ENCODE measurements around the gene STPG3. TPM values are rescaled to one million over a fixed set of nuclear protein-coding genes. Genes with fewer than 3 reads are reported as not detected.

Gene STPG3
- total and polyA plus RNA-seq, 2 of the 13 experiments (the other 11 are each of a cell fraction or from before 2014, with no cell fraction given), result not detected

DNA sequence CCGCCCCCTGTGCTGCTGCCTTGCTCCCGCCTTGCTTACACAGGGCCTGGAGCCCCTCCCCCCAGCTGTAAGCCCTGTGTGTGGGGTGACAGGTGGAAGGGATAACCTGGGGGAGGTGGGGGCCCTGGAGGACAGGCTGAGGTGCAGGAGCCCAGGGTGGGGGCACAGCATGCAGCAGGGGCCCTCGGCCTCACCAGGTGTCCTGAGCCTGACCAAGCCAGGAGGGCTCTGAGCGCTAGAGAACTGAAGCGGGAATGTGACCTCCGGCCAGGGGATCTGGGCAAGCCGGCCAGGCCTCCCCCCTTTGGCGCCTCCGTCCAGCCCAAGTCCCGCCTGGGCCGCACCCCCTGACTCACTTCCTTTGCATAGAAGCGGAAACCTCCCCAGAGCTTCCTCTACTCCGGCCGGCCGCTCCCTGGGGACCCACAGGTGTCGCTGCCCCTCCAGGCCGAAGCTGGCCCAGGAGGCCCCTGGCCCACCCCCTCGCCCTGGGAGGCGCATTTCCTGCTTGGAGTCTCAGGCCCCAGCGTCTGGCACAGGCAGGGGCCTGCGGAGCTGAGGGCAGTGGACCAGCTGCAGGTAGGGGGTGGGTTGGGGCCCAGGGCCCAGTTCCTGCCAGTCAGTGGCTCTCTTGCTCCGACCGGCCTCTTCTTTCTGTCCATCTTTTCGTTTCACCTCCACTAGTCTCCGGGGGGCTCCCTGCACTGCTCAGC is 26.4 kb downstream of the STPG3 start, which contains the start of gene TOR4A (continued):
- TF ChIP-seq ZNF12 (CRISPR knock-in tag; IDR thresholded peaks at IDR 0.05), result no peak
- TF ChIP-seq ZNF850 (CRISPR knock-in tag; conservative IDR thresholded peaks at IDR 0.05), result no peak
- peak; percentile 98 for TF ChIP-seq ZFX (CRISPR knock-in tag; IDR thresholded peaks at IDR 0.05; ENCODE audit: low read depth)
- TF ChIP-seq MED13 (CRISPR knock-in tag; IDR thresholded peaks at IDR 0.05), result no peak; the same call in 1 of the 2 replicates
- TF ChIP-seq, protein P1, sequence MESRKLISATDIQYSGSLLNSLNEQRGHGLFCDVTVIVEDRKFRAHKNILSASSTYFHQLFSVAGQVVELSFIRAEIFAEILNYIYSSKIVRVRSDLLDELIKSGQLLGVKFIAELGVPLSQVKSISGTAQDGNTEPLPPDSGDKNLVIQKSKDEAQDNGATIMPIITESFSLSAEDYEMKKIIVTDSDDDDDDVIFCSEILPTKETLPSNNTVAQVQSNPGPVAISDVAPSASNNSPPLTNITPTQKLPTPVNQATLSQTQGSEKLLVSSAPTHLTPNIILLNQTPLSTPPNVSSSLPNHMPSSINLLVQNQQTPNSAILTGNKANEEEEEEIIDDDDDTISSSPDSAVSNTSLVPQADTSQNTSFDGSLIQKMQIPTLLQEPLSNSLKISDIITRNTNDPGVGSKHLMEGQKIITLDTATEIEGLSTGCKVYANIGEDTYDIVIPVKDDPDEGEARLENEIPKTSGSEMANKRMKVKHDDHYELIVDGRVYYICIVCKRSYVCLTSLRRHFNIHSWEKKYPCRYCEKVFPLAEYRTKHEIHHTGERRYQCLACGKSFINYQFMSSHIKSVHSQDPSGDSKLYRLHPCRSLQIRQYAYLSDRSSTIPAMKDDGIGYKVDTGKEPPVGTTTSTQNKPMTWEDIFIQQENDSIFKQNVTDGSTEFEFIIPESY (CRISPR knock-in tag; IDR thresholded peaks at IDR 0.05), result no peak
- TF ChIP-seq ZFP36 (IDR thresholded peaks at IDR 0.05; ENCODE audit: borderline replicate concordance, low read depth, low read length, partially characterized antibody), result no peak
- no peak for TF ChIP-seq NONO (IDR thresholded peaks at IDR 0.05)
- TF ChIP-seq NONO (CRISPR knock-in tag; conservative IDR thresholded peaks at IDR 0.05), result peak; percentile 76; the same call in 1 of the 2 replicates
- TF ChIP-seq HOXD1 (CRISPR knock-in tag; IDR thresholded peaks at IDR 0.05), result no peak
- TF ChIP-seq, protein P2, sequence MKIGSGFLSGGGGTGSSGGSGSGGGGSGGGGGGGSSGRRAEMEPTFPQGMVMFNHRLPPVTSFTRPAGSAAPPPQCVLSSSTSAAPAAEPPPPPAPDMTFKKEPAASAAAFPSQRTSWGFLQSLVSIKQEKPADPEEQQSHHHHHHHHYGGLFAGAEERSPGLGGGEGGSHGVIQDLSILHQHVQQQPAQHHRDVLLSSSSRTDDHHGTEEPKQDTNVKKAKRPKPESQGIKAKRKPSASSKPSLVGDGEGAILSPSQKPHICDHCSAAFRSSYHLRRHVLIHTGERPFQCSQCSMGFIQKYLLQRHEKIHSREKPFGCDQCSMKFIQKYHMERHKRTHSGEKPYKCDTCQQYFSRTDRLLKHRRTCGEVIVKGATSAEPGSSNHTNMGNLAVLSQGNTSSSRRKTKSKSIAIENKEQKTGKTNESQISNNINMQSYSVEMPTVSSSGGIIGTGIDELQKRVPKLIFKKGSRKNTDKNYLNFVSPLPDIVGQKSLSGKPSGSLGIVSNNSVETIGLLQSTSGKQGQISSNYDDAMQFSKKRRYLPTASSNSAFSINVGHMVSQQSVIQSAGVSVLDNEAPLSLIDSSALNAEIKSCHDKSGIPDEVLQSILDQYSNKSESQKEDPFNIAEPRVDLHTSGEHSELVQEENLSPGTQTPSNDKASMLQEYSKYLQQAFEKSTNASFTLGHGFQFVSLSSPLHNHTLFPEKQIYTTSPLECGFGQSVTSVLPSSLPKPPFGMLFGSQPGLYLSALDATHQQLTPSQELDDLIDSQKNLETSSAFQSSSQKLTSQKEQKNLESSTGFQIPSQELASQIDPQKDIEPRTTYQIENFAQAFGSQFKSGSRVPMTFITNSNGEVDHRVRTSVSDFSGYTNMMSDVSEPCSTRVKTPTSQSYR (CRISPR knock-in tag; IDR thresholded peaks at IDR 0.05; ENCODE audit: borderline replicate concordance), result peak; percentile 89
- TF ChIP-seq HCFC1 (IDR thresholded peaks at IDR 0.05; ENCODE audit: low read depth, low read length), result no peak; the same call in 1 of the 2 replicates
- TF ChIP-seq SIN3B (IDR thresholded peaks at IDR 0.05; ENCODE audit: low read length), result no peak
- peak; percentile 91 for TF ChIP-seq ELF1 (CRISPR knock-in tag; IDR thresholded peaks at IDR 0.05)
- TF ChIP-seq BHLHE40 (IDR thresholded peaks at IDR 0.05; ENCODE audit: low read length), result no peak
- TF ChIP-seq NKX3-1 (CRISPR knock-in tag; IDR thresholded peaks at IDR 0.05), result no peak
- TF ChIP-seq RFX5 (IDR thresholded peaks at IDR 0.05; ENCODE audit: low read depth, low read length), result no peak
- TF ChIP-seq, protein P3, sequence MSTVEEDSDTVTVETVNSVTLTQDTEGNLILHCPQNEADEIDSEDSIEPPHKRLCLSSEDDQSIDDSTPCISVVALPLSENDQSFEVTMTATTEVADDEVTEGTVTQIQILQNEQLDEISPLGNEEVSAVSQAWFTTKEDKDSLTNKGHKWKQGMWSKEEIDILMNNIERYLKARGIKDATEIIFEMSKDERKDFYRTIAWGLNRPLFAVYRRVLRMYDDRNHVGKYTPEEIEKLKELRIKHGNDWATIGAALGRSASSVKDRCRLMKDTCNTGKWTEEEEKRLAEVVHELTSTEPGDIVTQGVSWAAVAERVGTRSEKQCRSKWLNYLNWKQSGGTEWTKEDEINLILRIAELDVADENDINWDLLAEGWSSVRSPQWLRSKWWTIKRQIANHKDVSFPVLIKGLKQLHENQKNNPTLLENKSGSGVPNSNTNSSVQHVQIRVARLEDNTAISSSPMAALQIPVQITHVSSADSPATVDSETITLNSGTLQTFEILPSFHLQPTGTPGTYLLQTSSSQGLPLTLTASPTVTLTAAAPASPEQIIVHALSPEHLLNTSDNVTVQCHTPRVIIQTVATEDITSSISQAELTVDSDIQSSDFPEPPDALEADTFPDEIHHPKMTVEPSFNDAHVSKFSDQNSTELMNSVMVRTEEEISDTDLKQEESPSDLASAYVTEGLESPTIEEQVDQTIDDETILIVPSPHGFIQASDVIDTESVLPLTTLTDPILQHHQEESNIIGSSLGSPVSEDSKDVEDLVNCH (CRISPR knock-in tag; IDR thresholded peaks at IDR 0.05), result no peak
- TF ChIP-seq ZNF607 (CRISPR knock-in tag; IDR thresholded peaks at IDR 0.05; ENCODE audit: borderline replicate concordance), result peak; percentile 70
- no peak; the same call in 1 of the 2 replicates for TF ChIP-seq POGZ (CRISPR knock-in tag; IDR thresholded peaks at IDR 0.05)
- TF ChIP-seq, protein P4, sequence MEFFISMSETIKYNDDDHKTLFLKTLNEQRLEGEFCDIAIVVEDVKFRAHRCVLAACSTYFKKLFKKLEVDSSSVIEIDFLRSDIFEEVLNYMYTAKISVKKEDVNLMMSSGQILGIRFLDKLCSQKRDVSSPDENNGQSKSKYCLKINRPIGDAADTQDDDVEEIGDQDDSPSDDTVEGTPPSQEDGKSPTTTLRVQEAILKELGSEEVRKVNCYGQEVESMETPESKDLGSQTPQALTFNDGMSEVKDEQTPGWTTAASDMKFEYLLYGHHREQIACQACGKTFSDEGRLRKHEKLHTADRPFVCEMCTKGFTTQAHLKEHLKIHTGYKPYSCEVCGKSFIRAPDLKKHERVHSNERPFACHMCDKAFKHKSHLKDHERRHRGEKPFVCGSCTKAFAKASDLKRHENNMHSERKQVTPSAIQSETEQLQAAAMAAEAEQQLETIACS (CRISPR knock-in tag; IDR thresholded peaks at IDR 0.05), result no peak
- TF ChIP-seq ZNF350 (CRISPR knock-in tag; IDR thresholded peaks at IDR 0.05; ENCODE audit: borderline replicate concordance, low read depth), result no peak; the same call in 1 of the 2 replicates
- TF ChIP-seq ZNF768 (CRISPR knock-in tag; IDR thresholded peaks at IDR 0.05), result peak; percentile 44; the same call in 1 of the 2 replicates
- TF ChIP-seq ZNF326 (CRISPR knock-in tag; IDR thresholded peaks at IDR 0.05; ENCODE audit: borderline replicate concordance), result no peak
- TF ChIP-seq XBP1 (CRISPR knock-in tag; IDR thresholded peaks at IDR 0.05), result no peak

All from HepG2 (cell line).